ENCODE data around the gene MUC5B.

DNA sequence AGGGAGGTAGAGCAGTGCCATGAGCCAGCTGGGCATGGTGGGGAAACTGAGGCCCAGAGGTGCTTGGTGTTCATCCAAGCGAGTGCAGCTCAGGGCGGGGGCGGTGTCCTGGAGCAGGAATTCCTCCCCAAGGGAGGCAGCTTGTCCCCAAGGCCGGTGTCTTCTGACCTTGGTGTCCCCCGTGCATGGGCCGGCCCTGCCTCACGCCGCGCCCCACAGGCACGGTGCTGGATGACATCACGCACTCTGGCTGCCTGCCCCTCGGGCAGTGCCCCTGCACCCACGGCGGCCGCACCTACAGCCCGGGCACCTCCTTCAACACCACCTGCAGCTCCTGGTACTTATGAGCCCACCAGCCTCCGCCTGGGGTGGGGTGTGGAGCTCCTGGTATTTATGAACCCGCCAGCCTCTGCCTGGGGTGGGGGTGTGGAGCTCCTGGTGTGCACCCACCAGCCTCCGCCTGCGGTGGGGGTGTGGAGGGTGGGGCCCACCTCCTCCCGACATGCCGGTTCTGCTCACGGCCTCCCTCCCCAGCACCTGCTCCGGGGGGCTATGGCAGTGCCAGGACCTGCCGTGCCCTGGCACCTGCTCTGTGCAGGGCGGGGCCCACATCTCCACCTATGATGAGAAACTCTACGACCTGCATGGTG lies 6.7 kb downstream of the MUC5B start:
- TF ChIP-seq, protein P1, sequence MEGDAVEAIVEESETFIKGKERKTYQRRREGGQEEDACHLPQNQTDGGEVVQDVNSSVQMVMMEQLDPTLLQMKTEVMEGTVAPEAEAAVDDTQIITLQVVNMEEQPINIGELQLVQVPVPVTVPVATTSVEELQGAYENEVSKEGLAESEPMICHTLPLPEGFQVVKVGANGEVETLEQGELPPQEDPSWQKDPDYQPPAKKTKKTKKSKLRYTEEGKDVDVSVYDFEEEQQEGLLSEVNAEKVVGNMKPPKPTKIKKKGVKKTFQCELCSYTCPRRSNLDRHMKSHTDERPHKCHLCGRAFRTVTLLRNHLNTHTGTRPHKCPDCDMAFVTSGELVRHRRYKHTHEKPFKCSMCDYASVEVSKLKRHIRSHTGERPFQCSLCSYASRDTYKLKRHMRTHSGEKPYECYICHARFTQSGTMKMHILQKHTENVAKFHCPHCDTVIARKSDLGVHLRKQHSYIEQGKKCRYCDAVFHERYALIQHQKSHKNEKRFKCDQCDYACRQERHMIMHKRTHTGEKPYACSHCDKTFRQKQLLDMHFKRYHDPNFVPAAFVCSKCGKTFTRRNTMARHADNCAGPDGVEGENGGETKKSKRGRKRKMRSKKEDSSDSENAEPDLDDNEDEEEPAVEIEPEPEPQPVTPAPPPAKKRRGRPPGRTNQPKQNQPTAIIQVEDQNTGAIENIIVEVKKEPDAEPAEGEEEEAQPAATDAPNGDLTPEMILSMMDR (IDR thresholded peaks at IDR 0.05): no peak
- TF ChIP-seq POLR2A (IDR thresholded peaks at IDR 0.05): no peak
